Endothelial cell of umbilical vein (primary cell): Measurements from ENCODE around the gene AKAP1. TPM values are rescaled to one million over a fixed set of nuclear protein-coding genes. Genes with fewer than 3 reads are reported as not detected.

Experiments
- BruUV-seq: library from RNA; stranded (reverse); fragments of 400-500 nt; replicated peaks from 2 replicates; lab custom pipeline; 2021; lab: Mats Ljungman, UMichigan
- CTCF ChIA-PET: fragments of 300-600, 350-600 bp; sonication (Branson Sonifier 250); formaldehyde crosslinking; loops from one replicate; lab custom pipeline; 2021; ENCODE audit warnings: antibody characterized with exemption, inconsistent platforms; lab: Charles Lee
- POLR2A ChIA-PET: fragments of 300-600, 350-600 bp; sonication (Branson Sonifier 250); formaldehyde crosslinking; loops from one replicate; lab custom pipeline; 2021; ENCODE audit warnings: antibody characterized with exemption, inconsistent platforms; lab: Charles Lee
- DNase-seq: peaks from one replicate; pipeline ENCODE4 v3.0.0-alpha.2; 2011; ENCODE audit warnings: low read depth, low spot score
- FAIRE-seq: peaks from 2 replicates; lab custom pipeline; 2011; peaks lifted over from hg19 to GRCh38; lab: Jason Lieb, UNC
- H2AFZ ChIP-seq: 2 replicates; pipeline ENCODE4 v1.6.0; 2012; ENCODE audit warnings: low read depth, low read length, control low read depth, inconsistent platforms
- H3K27ac ChIP-seq: 2 replicates; pipeline ENCODE4 v1.5.1; 2011; ENCODE audit warnings: low read depth, mild to moderate bottlenecking, control low read depth, low read length, moderate library complexity; ENCODE audit not compliant: insufficient read depth
- H3K27me3 ChIP-seq, 2 experiments: 2 replicates each; pipeline versions ENCODE4 v1.6.0 to v1.6.1; 2011; ENCODE audit warnings: low read length in 2 of 2, mixed read lengths in 1 of 2; ENCODE audit not compliant: control insufficient read depth in 2 of 2, insufficient read depth in 2 of 2
- H3K36me3 ChIP-seq, 2 experiments: 2 replicates in 1 of 2; 3 replicates in 1 of 2; pipeline ENCODE4 v1.5.1; 2011; ENCODE audit warnings: low read length in 2 of 2, mild to moderate bottlenecking in 1 of 2, moderate library complexity in 1 of 2; ENCODE audit not compliant: control insufficient read depth in 2 of 2, insufficient read depth in 2 of 2; ENCODE audit errors: extremely low read depth in 1 of 2
- H3K4me1 ChIP-seq: 3 replicates; pipeline ENCODE4 v1.5.1; 2011; ENCODE audit warnings: mild to moderate bottlenecking, low read length; ENCODE audit not compliant: control insufficient read depth, insufficient read depth; ENCODE audit errors: extremely low read depth
- H3K4me2 ChIP-seq: 2 replicates; pipeline ENCODE4 v1.6.1; 2011; ENCODE audit warnings: low read length, control low read depth, mixed read lengths; ENCODE audit not compliant: insufficient read depth
- H3K4me3 ChIP-seq, 3 experiments: fragments of 200-600 bp in 1 of 3; sonication (generic), shearing (Covaris generic) in 1 of 3; replicated peaks in 1 of 3; 2 replicates each; pipeline ENCODE4 v1.5.1; 2011 to 2016; ENCODE audit warnings: control low read depth in 3 of 3, low read length in 3 of 3, mild to moderate bottlenecking in 2 of 3, inconsistent platforms in 1 of 3, low read depth in 1 of 3, moderate library complexity in 1 of 3; ENCODE audit not compliant: insufficient read depth in 1 of 3
- H3K79me2 ChIP-seq: 2 replicates; pipeline ENCODE4 v1.6.0; 2012; ENCODE audit warnings: low read length, inconsistent platforms; ENCODE audit not compliant: control insufficient read depth, insufficient read depth
- H3K9ac ChIP-seq: replicated peaks from 2 replicates; pipeline ENCODE3; 2011; ENCODE audit warnings: low read length, control low read depth; ENCODE audit not compliant: insufficient read depth; ENCODE audit errors: extremely low read depth
- H3K9me1 ChIP-seq: replicated peaks from 3 replicates; pipeline ENCODE4 v1.6.0; 2011; ENCODE audit warnings: mild to moderate bottlenecking, low read length; ENCODE audit not compliant: control insufficient read depth, insufficient read depth; ENCODE audit errors: extremely low read depth
- H3K9me3 ChIP-seq: replicated peaks from 2 replicates; pipeline ENCODE4 v1.5.1; 2012; ENCODE audit warnings: low read length, inconsistent platforms; ENCODE audit not compliant: control insufficient read depth, insufficient read depth
- H4K20me1 ChIP-seq: replicated peaks from 2 replicates; pipeline ENCODE3; 2011; ENCODE audit warnings: mild to moderate bottlenecking, low read length; ENCODE audit not compliant: control insufficient read depth, insufficient read depth; ENCODE audit errors: extremely low read depth
- EZH2 ChIP-seq: IDR thresholded peaks from 2 replicates; pipeline ENCODE4 v1.6.1; 2012; ENCODE audit warnings: borderline replicate concordance, low read depth, mild to moderate bottlenecking, moderate library complexity, low read length, inconsistent platforms; ENCODE audit not compliant: severe bottlenecking
- FOS ChIP-seq: IDR thresholded peaks from 2 replicates; pipeline ENCODE4 v1.6.1; 2011; ENCODE audit warnings: mild to moderate bottlenecking, low read length, moderate library complexity, borderline replicate concordance; ENCODE audit not compliant: insufficient read depth
- GATA2 ChIP-seq: IDR thresholded peaks from 2 replicates; pipeline ENCODE4 v1.7.0; 2011; ENCODE audit warnings: low read depth, mild to moderate bottlenecking, moderate library complexity, mixed read lengths, low read length; ENCODE audit not compliant: insufficient read length, insufficient read depth
- JUN ChIP-seq: IDR thresholded peaks from 2 replicates; pipeline ENCODE4 v1.6.1; 2011; ENCODE audit warnings: borderline replicate concordance, low read depth; ENCODE audit not compliant: insufficient read length, insufficient read depth
- MYC ChIP-seq: IDR thresholded peaks from one replicate; pipeline ENCODE4 v1.6.1; 2011; ENCODE audit warnings: mild to moderate bottlenecking, low read depth, low read length
- POLR2A ChIP-seq: IDR thresholded peaks from 2 replicates; pipeline ENCODE4 v1.6.1; 2012; ENCODE audit warnings: low read depth, mild to moderate bottlenecking, control low read depth, low read length
- POLR2AphosphoS5 ChIP-seq: IDR thresholded peaks from 2 replicates; pipeline ENCODE4 v1.6.1; 2012; ENCODE audit warnings: low read depth, mild to moderate bottlenecking, control low read depth, low read length, moderate library complexity; ENCODE audit not compliant: insufficient read depth
- dilution Hi-C: fragments of 300-500 bp; cut with MboI; formaldehyde crosslinking; loops from one replicate; pipeline ENCODE4 v1.15.0; 2019; ENCODE audit warnings: low sequenced_read_pairs; ENCODE audit not compliant: extremely low pct_ligation_motif_present
- intact Hi-C: fragments of 100-400 bp; cut with micrococcal nuclease; formaldehyde crosslinking; loops from one replicate; pipeline ENCODE4 v1.10.0; 2022
- polyA plus RNA-seq, 4 experiments: library from polyadenylated mRNA; depleted of rRNA in 3 of 4; stranded (reverse) in 3 of 4; unstranded in 1 of 4; fragments of >200 nt; gene quantifications; 2 replicates each; pipeline versions ENCODE4 v1.2.1 to v1.2.3, GENCODE V29; 2011 to 2012; ENCODE audit warnings: missing spikeins in 1 of 4
- total RNA-seq: library from RNA; stranded (reverse); gene quantifications from 2 replicates; pipeline ENCODE4 v1.2.3, GENCODE V29; 2021
- TF ChIP-seq, protein P1 (sequence below), 2 donors: IDR thresholded peaks; 1 replicate in 1 of 2; 2 replicates in 1 of 2; pipeline ENCODE4 v1.5.1; 2011; ENCODE audit warnings: low read length in 2 of 2, mild to moderate bottlenecking in 2 of 2, moderate library complexity in 2 of 2, control low read depth in 1 of 2, inconsistent platforms in 1 of 2, low read depth in 1 of 2; ENCODE audit not compliant: insufficient read depth in 1 of 2; ENCODE audit errors: extremely low read depth in 1 of 2
- TF ChIP-seq, protein P2 (sequence below): IDR thresholded peaks from 2 replicates; pipeline ENCODE4 v1.6.1; 2011; ENCODE audit not compliant: insufficient read depth, insufficient read length

The AKAP1 gene
- total and polyA plus RNA-seq, 2 donors (not counting 3 experiments of a cell fraction or from before 2014, with no cell fraction given): 20.9 to 27.7 TPM

DNA sequence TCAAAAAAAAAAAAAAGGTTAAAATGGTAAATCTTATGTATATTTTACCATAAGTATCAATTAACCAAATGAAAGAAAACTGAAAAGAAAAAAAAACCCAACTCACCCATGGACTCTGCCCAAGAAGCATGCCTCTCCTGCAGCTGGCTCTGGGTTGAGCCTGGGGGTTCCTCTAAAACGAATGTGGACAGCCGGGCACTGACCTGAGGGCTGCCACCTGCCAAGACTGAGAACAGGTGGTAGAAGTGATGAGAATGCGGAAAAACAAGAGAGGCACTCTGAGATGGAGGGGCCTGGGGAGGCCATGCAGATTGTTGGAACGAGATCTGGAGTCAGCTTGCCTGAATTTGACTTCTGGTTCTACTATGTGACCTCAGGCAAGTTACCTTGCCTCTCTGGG, 85.8 kb downstream of the AKAP1 start:
- Histone ChIP-seq H3K27me3 (peaks cover 0 to 2% of the 10 kb centered on the region in 2 experiments), H4K20me1 (no peaks in the 10 kb centered on the region), H3K4me1 (no peaks in the 10 kb centered on the region), H2AFZ (no peak overlapping the region), H3K27ac (no peak overlapping the region), H3K79me2 (no peaks in the 10 kb centered on the region), H3K36me3 (no peaks in the 10 kb centered on the region), H3K9me1 (no peaks in the 10 kb centered on the region), H3K9ac (no peak overlapping the region), H3K4me2 (no peak overlapping the region), H3K4me3 (no peak overlapping the region), H3K9me3 (no peaks in the 10 kb centered on the region)
- FAIRE-seq: no peak
- TF ChIP-seq POLR2A: no peak
- TF ChIP-seq EZH2: no peak
- TF ChIP-seq POLR2AphosphoS5: no peak
- no peak for TF ChIP-seq GATA2
- TF ChIP-seq, protein P1, sequence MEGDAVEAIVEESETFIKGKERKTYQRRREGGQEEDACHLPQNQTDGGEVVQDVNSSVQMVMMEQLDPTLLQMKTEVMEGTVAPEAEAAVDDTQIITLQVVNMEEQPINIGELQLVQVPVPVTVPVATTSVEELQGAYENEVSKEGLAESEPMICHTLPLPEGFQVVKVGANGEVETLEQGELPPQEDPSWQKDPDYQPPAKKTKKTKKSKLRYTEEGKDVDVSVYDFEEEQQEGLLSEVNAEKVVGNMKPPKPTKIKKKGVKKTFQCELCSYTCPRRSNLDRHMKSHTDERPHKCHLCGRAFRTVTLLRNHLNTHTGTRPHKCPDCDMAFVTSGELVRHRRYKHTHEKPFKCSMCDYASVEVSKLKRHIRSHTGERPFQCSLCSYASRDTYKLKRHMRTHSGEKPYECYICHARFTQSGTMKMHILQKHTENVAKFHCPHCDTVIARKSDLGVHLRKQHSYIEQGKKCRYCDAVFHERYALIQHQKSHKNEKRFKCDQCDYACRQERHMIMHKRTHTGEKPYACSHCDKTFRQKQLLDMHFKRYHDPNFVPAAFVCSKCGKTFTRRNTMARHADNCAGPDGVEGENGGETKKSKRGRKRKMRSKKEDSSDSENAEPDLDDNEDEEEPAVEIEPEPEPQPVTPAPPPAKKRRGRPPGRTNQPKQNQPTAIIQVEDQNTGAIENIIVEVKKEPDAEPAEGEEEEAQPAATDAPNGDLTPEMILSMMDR (IDR thresholded peaks at IDR 0.05; ENCODE audit: extremely low read depth in 1 of 2, insufficient read depth in 1 of 2, low read depth in 1 of 2, low read length in 2 of 2): no peak
- TF ChIP-seq, protein P2, sequence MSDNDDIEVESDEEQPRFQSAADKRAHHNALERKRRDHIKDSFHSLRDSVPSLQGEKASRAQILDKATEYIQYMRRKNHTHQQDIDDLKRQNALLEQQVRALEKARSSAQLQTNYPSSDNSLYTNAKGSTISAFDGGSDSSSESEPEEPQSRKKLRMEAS: no peak
- TF ChIP-seq JUN: no peak
- no peak for TF ChIP-seq FOS
- no peak for TF ChIP-seq MYC
- dilution Hi-C loops: no loop called here
- no TSS peak for BruUV-seq
- DNase-seq: no peak
- intact Hi-C loops: no loop called here
- ChIA-PET CTCF (no interaction called here), POLR2A (no interaction called here)

Other genes with a start within 250 kb of the AKAP1 start
- 69.4 and 98.4 TPM in 2 replicates for gene TRIM25, start 171.2 kb upstream of the AKAP1 start, total RNA-seq
- gene TRIM25, start 171.2 kb upstream of the AKAP1 start, polyA plus RNA-seq: 42.8 and 51.1 TPM in 2 replicates
- 17.6 and 20.6 TPM in 2 replicates for gene COIL, start 124.2 kb upstream of the AKAP1 start, total RNA-seq
- 2.7 and 4.2 TPM in 2 replicates for gene COIL, start 124.2 kb upstream of the AKAP1 start, polyA plus RNA-seq
- 38.6 and 49.4 TPM in 2 replicates for gene SCPEP1, start 107.1 kb upstream of the AKAP1 start, total RNA-seq
- gene SCPEP1, start 107.1 kb upstream of the AKAP1 start, polyA plus RNA-seq: 35.3 and 43.6 TPM in 2 replicates
- 59.3 and 62.7 TPM in 2 replicates for gene MSI2, start 171.3 kb downstream of the AKAP1 start, total RNA-seq
- gene MSI2, start 171.3 kb downstream of the AKAP1 start, polyA plus RNA-seq: 18.8 and 20.9 TPM in 2 replicates